Measurements from ENCODE around the gene C1orf87.
A peak's percentile ranks its signal among the peaks of the same experiment; 100 is the strongest.

The C1orf87 gene

GRCh38 chr1:59999746-60000145 lies 73.8 kb downstream of the C1orf87 start:
- no peak for TF ChIP-seq CTCF (IDR thresholded peaks at IDR 0.05; ENCODE audit: insufficient read depth, low read length, missing control alignments)
- CTCF ChIA-PET: interaction anchor here (1.4 to 1.5 kb wide), 2 partner anchors 24 to 28 kb away, joined by 3 read pairs; no protein-coding TSS in a partner anchor
- DNase-seq (ENCODE audit: low read depth, low spot score): no peak
- POLR2A ChIA-PET: no interaction called here
- no peak overlapping the region for H3K4me3 ChIP-seq (ENCODE audit: low read depth, low read length)

DNA sequence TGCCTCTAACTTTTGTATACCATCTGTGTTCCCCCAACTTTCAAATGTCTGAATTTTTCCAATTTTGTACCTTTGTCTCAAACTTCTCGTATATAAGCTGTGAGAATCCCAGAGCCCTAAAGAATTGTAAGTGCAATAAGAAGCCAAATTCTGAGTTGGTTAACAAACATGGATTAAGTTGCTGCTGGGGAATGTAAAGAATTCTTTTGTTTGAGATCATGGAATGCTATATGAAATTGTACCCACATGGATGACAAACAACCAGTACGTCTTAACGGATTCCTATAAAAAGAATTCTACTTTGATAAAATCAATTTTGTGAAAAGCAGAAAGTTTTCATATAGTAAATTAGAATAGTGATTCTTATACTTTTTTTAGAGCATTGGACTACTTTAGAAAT lies 74.6 kb downstream of the C1orf87 start:
- TF ChIP-seq CTCF (IDR thresholded peaks at IDR 0.05; ENCODE audit: insufficient read depth, low read length, missing control alignments): no peak
- ChIA-PET POLR2A (no interaction called here), CTCF (interaction anchor here (1.4 to 1.5 kb wide), 2 partner anchors 23 to 28 kb away, joined by 3 read pairs; no protein-coding TSS in a partner anchor)
- DNase-seq (ENCODE audit: low read depth, low spot score): no peak
- H3K4me3 ChIP-seq (ENCODE audit: low read depth, low read length): no peak overlapping the region

- ChIA-PET POLR2A (no interaction called here), CTCF (interaction anchor here (0.8 kb wide), 1 partner anchor 21 kb away, joined by 3 read pairs; no protein-coding TSS in a partner anchor)
- TF ChIP-seq CTCF (IDR thresholded peaks at IDR 0.05; ENCODE audit: insufficient read depth, low read length, missing control alignments): no peak
- DNase-seq (ENCODE audit: low read depth, low spot score): no peak
- no peak overlapping the region for H3K4me3 ChIP-seq (ENCODE audit: low read depth, low read length)
Observed at GRCh38 chr1:59997479-59998115, 76.0 kb downstream of the C1orf87 start.

DNA sequence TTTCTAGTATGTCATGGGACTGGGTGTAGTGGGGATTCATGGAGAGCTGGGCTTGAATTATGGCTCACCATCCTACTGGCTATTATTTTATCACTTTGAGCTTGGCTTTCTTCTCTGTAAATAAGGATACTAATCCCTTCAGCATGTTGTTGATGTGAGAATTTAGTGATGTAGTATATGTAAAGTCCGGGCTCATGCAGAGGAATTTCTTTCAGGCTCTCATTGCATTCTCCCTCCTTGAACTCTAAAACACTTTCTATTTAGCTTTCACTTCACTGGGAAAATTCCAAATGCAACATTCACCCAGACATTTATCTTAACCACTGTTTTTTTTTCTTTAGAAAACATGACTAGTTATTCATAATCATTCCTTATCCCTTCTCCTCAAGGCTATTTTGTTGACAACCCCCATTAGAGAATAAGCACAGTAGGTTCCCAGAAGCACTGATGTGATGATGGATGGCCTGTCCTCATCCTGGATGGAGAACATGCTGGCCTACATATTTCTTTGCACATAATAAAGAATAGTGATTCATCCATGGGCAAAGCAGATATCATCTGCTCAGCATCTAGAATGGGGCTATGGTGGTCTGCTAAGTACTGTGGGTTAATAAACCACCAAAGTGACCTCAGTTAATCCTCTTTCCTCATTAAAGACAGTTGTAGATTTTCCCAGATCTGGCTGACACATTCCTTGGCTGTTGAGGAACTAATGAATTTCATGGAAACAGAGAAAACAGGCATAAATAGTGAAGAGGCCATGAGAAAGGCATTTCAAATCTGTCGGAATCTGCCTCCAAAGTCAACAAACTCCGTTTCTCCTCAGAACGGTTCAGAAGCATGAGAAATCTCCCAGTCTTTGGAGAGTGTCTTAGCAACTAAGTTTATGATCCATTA lies 79.0 kb downstream of the C1orf87 start:
- CTCF ChIA-PET: no interaction called here
- H3K4me3 ChIP-seq (ENCODE audit: low read depth, low read length): no peak overlapping the region
- peak; percentile 93 for DNase-seq (ENCODE audit: low read depth, low spot score)
- no peak for TF ChIP-seq CTCF (IDR thresholded peaks at IDR 0.05; ENCODE audit: insufficient read depth, low read length, missing control alignments)
- POLR2A ChIA-PET: no interaction called here

- DNase-seq (ENCODE audit: low read depth, low spot score): no peak
- POLR2A ChIA-PET: no interaction called here
- no peak overlapping the region for H3K4me3 ChIP-seq (ENCODE audit: low read depth, low read length)
- no peak for TF ChIP-seq CTCF (IDR thresholded peaks at IDR 0.05; ENCODE audit: insufficient read depth, low read length, missing control alignments)
- CTCF ChIA-PET: interaction anchor here (1.2 kb wide), 1 partner anchor 16 kb away, joined by 6 read pairs; no protein-coding TSS in a partner anchor
Observed at GRCh38 chr1:59992040-59992820, 81.3 kb downstream of the C1orf87 start.
